ENCODE measurements around the gene SPRR2A. TPM values are rescaled to one million over a fixed set of nuclear protein-coding genes. Genes with fewer than 3 reads are reported as not detected.
A peak's percentile ranks its signal among the peaks of the same experiment; 100 is the strongest.

SPRR2A gene
- total and polyA plus RNA-seq, 2 of the 13 experiments (the other 11 are each of a cell fraction or from before 2014, with no cell fraction given) = not detected

DNA sequence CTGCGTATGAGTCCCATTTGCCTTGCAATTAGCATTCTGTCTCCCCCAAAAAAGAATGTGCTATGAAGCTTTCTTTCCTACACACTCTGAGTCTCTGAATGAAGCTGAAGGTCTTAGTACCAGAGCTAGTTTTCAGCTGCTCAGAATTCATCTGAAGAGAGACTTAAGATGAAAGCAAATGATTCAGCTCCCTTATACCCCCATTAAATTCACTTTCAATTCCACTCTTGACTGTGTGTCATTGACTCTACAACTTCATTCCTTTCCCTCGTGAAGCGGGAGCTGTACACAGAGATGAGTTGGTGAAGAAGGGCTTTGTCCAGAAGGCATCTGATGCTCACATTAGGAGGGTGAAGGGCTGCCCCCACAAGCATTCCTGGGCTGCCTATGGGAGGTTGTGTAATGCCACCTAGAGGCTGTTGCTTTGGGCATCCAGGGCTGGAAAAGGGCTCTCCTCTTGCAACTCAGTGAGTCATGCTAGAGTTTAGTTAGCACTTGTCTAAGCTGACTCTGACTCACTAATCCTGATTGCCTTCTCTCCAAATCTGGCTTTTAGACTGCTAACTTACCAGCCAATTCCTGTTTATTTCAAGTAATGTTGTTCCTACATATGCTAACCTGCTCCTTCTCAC is 24.5 kb downstream of the SPRR2A start:
- in situ Hi-C loops (cut with HindIII; ENCODE audit: extremely low pct_ligation_motif_present, low pct_unique_long_range_greater_than_20kb) = no loop called here
- intact Hi-C loops (cut with micrococcal nuclease; ENCODE audit: unreplicated experiment) = no loop called here
- H2AFZ ChIP-seq (ENCODE audit: low read length) = no peak overlapping the region
- DNase-seq (ENCODE audit: low spot score) (peak; percentile 33), FAIRE-seq (no peak), ATAC-seq (peak; percentile 75)
- no peak overlapping the region for H3K4me2 ChIP-seq (ENCODE audit: low read depth, low read length)
- no peak overlapping the region for H3K4me3 ChIP-seq (replicated peaks in 1 of 3; ENCODE audit: insufficient read depth in 1 of 3, low read depth in 2 of 3, low read length in 3 of 3)
- H3K79me2 ChIP-seq (ENCODE audit: insufficient read depth, low read length) = no peaks in the 10 kb centered on the region
- TF ChIP-seq, protein P1, sequence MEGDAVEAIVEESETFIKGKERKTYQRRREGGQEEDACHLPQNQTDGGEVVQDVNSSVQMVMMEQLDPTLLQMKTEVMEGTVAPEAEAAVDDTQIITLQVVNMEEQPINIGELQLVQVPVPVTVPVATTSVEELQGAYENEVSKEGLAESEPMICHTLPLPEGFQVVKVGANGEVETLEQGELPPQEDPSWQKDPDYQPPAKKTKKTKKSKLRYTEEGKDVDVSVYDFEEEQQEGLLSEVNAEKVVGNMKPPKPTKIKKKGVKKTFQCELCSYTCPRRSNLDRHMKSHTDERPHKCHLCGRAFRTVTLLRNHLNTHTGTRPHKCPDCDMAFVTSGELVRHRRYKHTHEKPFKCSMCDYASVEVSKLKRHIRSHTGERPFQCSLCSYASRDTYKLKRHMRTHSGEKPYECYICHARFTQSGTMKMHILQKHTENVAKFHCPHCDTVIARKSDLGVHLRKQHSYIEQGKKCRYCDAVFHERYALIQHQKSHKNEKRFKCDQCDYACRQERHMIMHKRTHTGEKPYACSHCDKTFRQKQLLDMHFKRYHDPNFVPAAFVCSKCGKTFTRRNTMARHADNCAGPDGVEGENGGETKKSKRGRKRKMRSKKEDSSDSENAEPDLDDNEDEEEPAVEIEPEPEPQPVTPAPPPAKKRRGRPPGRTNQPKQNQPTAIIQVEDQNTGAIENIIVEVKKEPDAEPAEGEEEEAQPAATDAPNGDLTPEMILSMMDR (CRISPR knock-in tag; IDR thresholded peaks at IDR 0.05) = peak; percentile 53
- TF ChIP-seq, protein P2, sequence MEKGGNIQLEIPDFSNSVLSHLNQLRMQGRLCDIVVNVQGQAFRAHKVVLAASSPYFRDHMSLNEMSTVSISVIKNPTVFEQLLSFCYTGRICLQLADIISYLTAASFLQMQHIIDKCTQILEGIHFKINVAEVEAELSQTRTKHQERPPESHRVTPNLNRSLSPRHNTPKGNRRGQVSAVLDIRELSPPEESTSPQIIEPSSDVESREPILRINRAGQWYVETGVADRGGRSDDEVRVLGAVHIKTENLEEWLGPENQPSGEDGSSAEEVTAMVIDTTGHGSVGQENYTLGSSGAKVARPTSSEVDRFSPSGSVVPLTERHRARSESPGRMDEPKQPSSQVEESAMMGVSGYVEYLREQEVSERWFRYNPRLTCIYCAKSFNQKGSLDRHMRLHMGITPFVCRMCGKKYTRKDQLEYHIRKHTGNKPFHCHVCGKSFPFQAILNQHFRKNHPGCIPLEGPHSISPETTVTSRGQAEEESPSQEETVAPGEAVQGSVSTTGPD (CRISPR knock-in tag; IDR thresholded peaks at IDR 0.05) = no peak
- peak; percentile 35; the same call in 1 of the 2 replicates for TF ChIP-seq FOSL2 (CRISPR knock-in tag; IDR thresholded peaks at IDR 0.05)
- no peaks in the 10 kb centered on the region for H4K20me1 ChIP-seq (ENCODE audit: insufficient read depth, low read length)
- no TSS peak for BruUV-seq (replicated peaks)
- H3K27me3 ChIP-seq (ENCODE audit: control insufficient read depth in 1 of 2, insufficient read depth in 2 of 2, low read length in 2 of 2) = no peaks in the 10 kb centered on the region
- no peak overlapping the region for H3K9ac ChIP-seq (ENCODE audit: insufficient read depth, low read depth, low read length)
- 11% methylated on average over 3 of the region's 3 CpGs for WGBS (ENCODE audit: low lambda C conversion rate)
- ChIA-PET POLR2A (no interaction called here), CTCF (ENCODE audit: low intra/inter-chr PET ratio, low total read pairs) (no interaction called here)
- H3K36me3 ChIP-seq (replicated peaks in 1 of 2; ENCODE audit: control insufficient read depth in 1 of 2, insufficient read depth in 2 of 2, low read length in 2 of 2) = no peaks in the 10 kb centered on the region
- H3K4me1 ChIP-seq (ENCODE audit: insufficient read depth, low read length) = no peaks in the 10 kb centered on the region
- no peaks in the 10 kb centered on the region for H3K9me3 ChIP-seq (ENCODE audit: low read length)
- no peak overlapping the region for H3K27ac ChIP-seq (ENCODE audit: extremely low read length, insufficient read depth, low read length)

DNA sequence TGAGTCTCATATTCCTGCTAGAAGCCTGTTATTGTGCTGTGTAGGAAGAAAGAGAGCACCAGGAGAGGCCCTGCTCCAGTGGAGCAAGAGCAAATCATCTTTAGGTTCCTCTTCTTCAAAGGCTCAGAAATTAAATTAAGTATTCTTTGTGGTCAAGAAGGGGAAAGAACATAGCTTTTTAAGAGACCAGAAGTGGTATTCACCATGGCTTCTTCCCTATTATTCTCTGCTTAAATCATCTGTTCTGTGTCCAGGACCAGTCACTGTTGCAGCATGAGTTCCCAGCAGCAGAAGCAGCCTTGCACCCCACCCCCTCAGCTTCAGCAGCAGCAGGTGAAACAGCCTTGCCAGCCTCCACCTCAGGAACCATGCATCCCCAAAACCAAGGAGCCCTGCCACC is 25.2 kb downstream of the SPRR2A start:
- Histone ChIP-seq H3K4me2 (ENCODE audit: low read depth, low read length) (no peak overlapping the region), H3K4me3 (replicated peaks in 1 of 3; ENCODE audit: insufficient read depth in 1 of 3, low read depth in 2 of 3, low read length in 3 of 3) (no peak overlapping the region), H3K27ac (ENCODE audit: extremely low read length, insufficient read depth, low read length) (no peak overlapping the region), H3K9me3 (ENCODE audit: low read length) (no peaks in the 10 kb centered on the region), H2AFZ (ENCODE audit: low read length) (no peak overlapping the region), H3K4me1 (ENCODE audit: insufficient read depth, low read length) (no peaks in the 10 kb centered on the region), H4K20me1 (ENCODE audit: insufficient read depth, low read length) (no peaks in the 10 kb centered on the region), H3K36me3 (replicated peaks in 1 of 2; ENCODE audit: control insufficient read depth in 1 of 2, insufficient read depth in 2 of 2, low read length in 2 of 2) (no peaks in the 10 kb centered on the region), H3K79me2 (ENCODE audit: insufficient read depth, low read length) (no peaks in the 10 kb centered on the region), H3K27me3 (ENCODE audit: control insufficient read depth in 1 of 2, insufficient read depth in 2 of 2, low read length in 2 of 2) (no peaks in the 10 kb centered on the region), H3K9ac (ENCODE audit: insufficient read depth, low read depth, low read length) (no peak overlapping the region)
- TF ChIP-seq, protein P3, sequence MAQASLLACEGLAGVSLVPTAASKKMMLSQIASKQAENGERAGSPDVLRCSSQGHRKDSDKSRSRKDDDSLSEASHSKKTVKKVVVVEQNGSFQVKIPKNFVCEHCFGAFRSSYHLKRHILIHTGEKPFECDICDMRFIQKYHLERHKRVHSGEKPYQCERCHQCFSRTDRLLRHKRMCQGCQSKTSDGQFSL (CRISPR knock-in tag; IDR thresholded peaks at IDR 0.05) = no peak
- TF ChIP-seq EP300 (IDR thresholded peaks at IDR 0.05; ENCODE audit: low read depth in 2 of 2, low read length in 2 of 2) = no peak
- TF ChIP-seq EP300 (CRISPR knock-in tag; IDR thresholded peaks at IDR 0.05; ENCODE audit: borderline replicate concordance) = no peak
- no peak for TF ChIP-seq FOXO1 (CRISPR knock-in tag; IDR thresholded peaks at IDR 0.05)
- no peak for TF ChIP-seq YY1 (IDR thresholded peaks at IDR 0.05; ENCODE audit: insufficient read depth, insufficient replicate concordance, low read depth, low read length)
- no peak for FAIRE-seq
- no TSS peak for BruUV-seq (replicated peaks)
- no peak for DNase-seq (ENCODE audit: low spot score)
- POLR2A ChIA-PET = no interaction called here
- ATAC-seq = no peak
- intact Hi-C loops (cut with micrococcal nuclease; ENCODE audit: unreplicated experiment) = no loop called here
- in situ Hi-C loops (cut with HindIII; ENCODE audit: extremely low pct_ligation_motif_present, low pct_unique_long_range_greater_than_20kb) = no loop called here
- CTCF ChIA-PET (ENCODE audit: low intra/inter-chr PET ratio, low total read pairs) = no interaction called here

All from HepG2 (cell line).